Adipocyte (in vitro differentiated cells): ENCODE data around the gene TTC19.
"Not testable (repeated sequence)": the region's sequence is repeated elsewhere in the genome, so short reads cannot be mapped to it uniquely, and the experiment has no call there.

Experiments
- DNase-seq: peaks from one replicate; pipeline ENCODE4 v3.0.0-alpha.2; 2015; ENCODE audit warnings: low read depth
- H3K27me3 ChIP-seq: replicated peaks from 2 replicates; pipeline ENCODE4 v1.7.0; 2013; ENCODE audit warnings: mild to moderate bottlenecking, low read length, moderate library complexity; ENCODE audit not compliant: control insufficient read depth, insufficient read depth
- H3K36me3 ChIP-seq: 2 replicates; pipeline ENCODE4 v1.7.0; 2013; ENCODE audit warnings: low read length, mild to moderate bottlenecking, moderate library complexity; ENCODE audit not compliant: control insufficient read depth, insufficient read depth, severe bottlenecking
- H3K4me1 ChIP-seq: 2 replicates; pipeline ENCODE4 v1.7.0; 2013; ENCODE audit warnings: mild to moderate bottlenecking, low read length, moderate library complexity; ENCODE audit not compliant: control insufficient read depth, insufficient read depth
- H3K4me3 ChIP-seq: 2 replicates; pipeline ENCODE4 v1.7.0; 2013; ENCODE audit warnings: mild to moderate bottlenecking, low read length, moderate library complexity
- H3K9ac ChIP-seq: 2 replicates; pipeline ENCODE4 v1.7.0; 2013; ENCODE audit warnings: mild to moderate bottlenecking, low read length, moderate library complexity
- H3K9me3 ChIP-seq: 2 replicates; pipeline ENCODE4 v1.7.0; 2013; ENCODE audit warnings: mild to moderate bottlenecking, low read length, moderate library complexity; ENCODE audit not compliant: control insufficient read depth

The TTC19 gene

GRCh38 chr17:15977894-15978293 lies 21.7 kb upstream of the TTC19 start:
- H3K27me3 ChIP-seq, result no peaks in the 10 kb centered on the region
- no peak overlapping the region for H3K4me3 ChIP-seq
- peaks cover 42% of the 10 kb centered on the region for H3K36me3 ChIP-seq
- H3K9ac ChIP-seq, result no peak overlapping the region
- no peak for DNase-seq
- no peaks in the 10 kb centered on the region for H3K9me3 ChIP-seq
- H3K4me1 ChIP-seq, result peaks cover 16% of the 10 kb centered on the region

DNA sequence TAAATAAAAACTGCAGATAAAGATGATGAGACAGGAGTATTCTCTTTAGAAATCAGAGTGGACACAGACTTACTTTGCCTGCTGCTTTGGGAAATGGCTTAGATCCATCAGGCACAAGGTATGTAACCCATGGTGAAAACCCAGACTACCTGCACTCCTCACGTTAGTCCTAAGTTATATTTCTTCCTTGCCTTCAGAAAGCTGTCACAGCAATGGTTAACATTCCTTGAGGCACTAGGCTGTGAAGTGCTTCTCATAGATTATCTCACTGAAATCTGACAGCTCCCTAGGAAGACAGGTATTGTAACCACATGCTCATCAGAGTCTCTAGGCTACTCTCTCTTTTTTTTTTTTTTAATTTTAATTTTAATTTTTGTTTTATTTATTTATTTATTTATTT lies 21.0 kb upstream of the TTC19 start:
- Histone ChIP-seq H3K9me3 (no peaks in the 10 kb centered on the region), H3K4me3 (no peak overlapping the region), H3K9ac (no peak overlapping the region), H3K36me3 (peaks cover 42% of the 10 kb centered on the region), H3K27me3 (no peaks in the 10 kb centered on the region), H3K4me1 (peaks cover 15% of the 10 kb centered on the region)
- no peak for DNase-seq

- peaks cover 42% of the 10 kb centered on the region for H3K36me3 ChIP-seq
- not testable (repeated sequence) for DNase-seq, H3K9me3 ChIP-seq, H3K4me3 ChIP-seq, H3K27me3 ChIP-seq, H3K9ac ChIP-seq
- H3K4me1 ChIP-seq, result peaks cover 17% of the 10 kb centered on the region
Observed at GRCh38 chr17:15979013-15979412, 20.6 kb upstream of the TTC19 start.

DNA sequence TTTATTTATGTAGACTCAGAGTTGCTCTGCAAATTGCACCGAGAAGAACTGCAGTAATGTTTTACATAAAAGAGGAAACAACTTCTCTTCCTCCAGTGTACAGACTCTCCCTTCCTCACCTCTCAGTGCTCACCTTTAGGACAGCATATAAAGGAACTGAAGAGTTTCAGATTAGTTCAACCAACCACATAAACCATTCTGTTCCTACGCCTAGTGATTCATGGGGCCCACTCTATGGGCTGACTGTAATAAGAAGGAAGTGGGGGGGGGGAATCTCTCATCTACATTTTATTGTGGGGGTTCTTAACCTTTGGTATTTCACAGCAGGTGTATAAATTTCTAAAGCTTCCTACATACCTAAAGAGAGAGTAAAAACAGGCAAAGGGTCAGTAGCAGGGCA lies 18.4 kb upstream of the TTC19 start:
- DNase-seq, result no peak
- no peak overlapping the region for H3K4me3 ChIP-seq
- H3K9me3 ChIP-seq, result no peaks in the 10 kb centered on the region
- no peak overlapping the region for H3K9ac ChIP-seq
- peaks cover 50% of the 10 kb centered on the region for H3K36me3 ChIP-seq
- H3K27me3 ChIP-seq, result no peaks in the 10 kb centered on the region
- peaks cover 17% of the 10 kb centered on the region for H3K4me1 ChIP-seq

DNA sequence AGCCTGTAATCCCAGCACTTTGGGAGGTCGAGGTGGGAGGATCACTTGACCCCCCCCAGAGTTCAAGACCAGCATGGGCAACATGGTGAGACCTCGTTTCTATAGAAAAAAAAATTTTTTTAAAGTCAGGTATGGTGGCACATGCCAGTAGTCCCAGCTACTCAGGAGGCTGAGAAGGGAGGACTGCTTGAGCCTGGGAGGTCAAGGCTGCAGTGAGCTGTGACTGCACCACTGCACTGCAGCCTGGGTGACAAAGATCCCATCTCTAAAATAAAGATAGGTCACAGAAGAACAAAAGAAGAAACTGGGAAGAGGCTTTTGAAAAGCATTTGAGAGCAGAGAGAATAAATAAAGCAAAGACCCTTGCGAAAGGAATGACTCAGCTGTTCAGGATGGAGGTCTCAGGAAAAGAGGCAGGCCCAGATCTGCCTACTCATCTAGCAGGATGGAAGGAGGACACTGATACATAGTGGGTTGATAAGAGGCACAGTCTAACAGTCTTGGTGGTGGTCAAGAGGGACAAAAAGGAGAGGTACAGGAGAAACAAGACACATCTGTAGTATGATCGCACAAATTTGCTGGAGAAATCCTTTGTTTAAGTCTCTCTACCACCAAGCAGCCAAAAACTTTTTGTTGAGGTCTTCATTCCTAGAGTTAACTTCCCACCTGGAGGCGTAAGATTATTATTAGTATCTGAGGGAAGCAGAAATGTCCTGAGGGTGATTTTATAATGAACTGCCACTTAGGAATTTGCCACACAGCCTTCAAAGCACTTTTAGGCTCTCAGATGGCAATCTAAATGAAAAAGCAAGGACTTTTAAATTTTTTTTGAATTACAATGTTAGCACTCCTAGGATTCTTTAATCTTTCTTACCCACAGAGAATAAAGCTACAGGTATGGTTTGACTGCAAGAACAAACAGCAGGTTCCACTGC lies 17.7 kb upstream of the TTC19 start:
- DNase-seq, result peak; percentile 41
- peaks cover 17% of the 10 kb centered on the region for H3K4me1 ChIP-seq
- H3K4me3 ChIP-seq, result no peak overlapping the region
- H3K9me3 ChIP-seq, result no peaks in the 10 kb centered on the region
- H3K36me3 ChIP-seq, result peaks cover 58% of the 10 kb centered on the region
- no peaks in the 10 kb centered on the region for H3K27me3 ChIP-seq
- H3K9ac ChIP-seq, result peak overlapping the region; percentile 4

GRCh38 chr17:15996322-15996721 lies 3.3 kb upstream of the TTC19 start:
- H3K9ac ChIP-seq, result no peak overlapping the region
- peaks cover 3% of the 10 kb centered on the region for H3K36me3 ChIP-seq
- H3K4me3 ChIP-seq, result no peak overlapping the region
- H3K9me3 ChIP-seq, result peaks cover under 1% of the 10 kb centered on the region
- no peaks in the 10 kb centered on the region for H3K27me3 ChIP-seq
- no peak for DNase-seq
- peaks cover 13% of the 10 kb centered on the region for H3K4me1 ChIP-seq

GRCh38 chr17:15998031-15998562 lies 1.5 kb upstream of the TTC19 start:
- Histone ChIP-seq H3K4me3 (peak overlapping the region; percentile 81), H3K4me1 (peaks cover 14% of the 10 kb centered on the region), H3K27me3 (no peaks in the 10 kb centered on the region), H3K9ac (peak overlapping the region; percentile 90), H3K36me3 (peaks cover 19% of the 10 kb centered on the region), H3K9me3 (peaks cover 6% of the 10 kb centered on the region)
- DNase-seq, result peak; percentile 19

DNA sequence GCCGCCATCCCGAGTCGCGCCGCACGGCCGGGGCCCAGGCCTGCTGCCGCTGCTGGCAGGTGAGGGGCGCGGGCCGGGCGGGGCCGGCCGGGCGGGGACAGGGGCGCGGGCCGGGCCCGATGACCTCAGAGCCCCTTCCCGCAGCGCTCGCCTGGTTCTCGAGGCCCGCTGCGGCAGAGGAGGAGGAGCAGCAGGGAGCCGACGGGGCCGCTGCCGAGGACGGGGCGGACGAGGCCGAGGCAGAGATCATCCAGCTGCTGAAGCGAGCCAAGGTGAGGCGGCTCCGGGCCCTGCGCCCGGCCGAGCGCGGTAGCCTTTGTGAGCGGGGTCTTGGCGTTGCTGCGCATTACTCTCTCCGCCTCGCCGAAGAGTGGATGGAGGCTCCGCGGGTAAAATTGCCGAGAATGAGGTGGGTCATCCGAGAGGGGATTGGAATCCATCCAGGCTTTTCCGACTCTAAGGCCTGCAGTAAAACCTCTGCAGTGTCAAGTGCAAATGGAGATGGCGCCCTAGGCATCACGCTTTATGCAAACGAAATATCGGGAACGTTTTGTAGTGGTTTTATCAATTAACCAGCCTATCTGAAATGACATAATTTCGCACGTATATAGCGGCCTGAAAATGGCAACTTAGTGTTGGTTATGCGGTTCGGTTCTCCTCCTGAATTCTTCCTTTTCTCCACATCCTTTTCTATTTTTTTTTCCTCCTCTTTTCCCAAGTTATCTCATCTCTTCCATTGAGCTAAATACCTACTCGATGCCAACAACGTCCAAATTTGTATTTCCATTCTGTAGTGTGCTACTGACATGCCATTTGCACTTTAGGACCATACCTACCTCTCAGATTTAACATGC lies 577 bp downstream of the TTC19 start:
- Histone ChIP-seq H3K9ac (peak overlapping the region; percentile 90), H3K27me3 (no peaks in the 10 kb centered on the region), H3K4me3 (peak overlapping the region; percentile 81), H3K4me1 (peaks cover 14% of the 10 kb centered on the region), H3K9me3 (peaks cover 6% of the 10 kb centered on the region), H3K36me3 (peaks cover 40% of the 10 kb centered on the region)
- DNase-seq, result peak; percentile 69

GRCh38 chr17:16001226-16001897 lies 1.7 kb downstream of the TTC19 start:
- peaks cover 6% of the 10 kb centered on the region for H3K9me3 ChIP-seq
- DNase-seq, result no peak
- peaks cover 14% of the 10 kb centered on the region for H3K4me1 ChIP-seq
- no peaks in the 10 kb centered on the region for H3K27me3 ChIP-seq
- H3K4me3 ChIP-seq, result peak overlapping the region; percentile 81
- H3K36me3 ChIP-seq, result peaks cover 52% of the 10 kb centered on the region
- no peak overlapping the region for H3K9ac ChIP-seq

GRCh38 chr17:16002708-16003260 lies 3.2 kb downstream of the TTC19 start:
- Histone ChIP-seq H3K36me3 (peaks cover 66% of the 10 kb centered on the region), H3K4me1 (peaks cover 14% of the 10 kb centered on the region), H3K9ac (no peak overlapping the region), H3K4me3 (no peak overlapping the region), H3K27me3 (no peaks in the 10 kb centered on the region), H3K9me3 (peaks cover 6% of the 10 kb centered on the region)
- DNase-seq, result no peak
